Measurements from ENCODE around the gene TOR1AIP2.

GRCh38 chr1:179812501-179813292 is 64.9 kb downstream of the TOR1AIP2 start:
- TF ChIP-seq POLR2AphosphoS5 (IDR thresholded peaks at IDR 0.05; ENCODE audit: low read depth, low read length), result no peak
- TF ChIP-seq POLR2A (IDR thresholded peaks at IDR 0.05; ENCODE audit: low read depth, low read length), result no peak

Data from GM12891 (cell line).